T1000 (cell line): ENCODE data around the gene HBG2.

Source experiments
- DNase-seq: peaks from one replicate; lab custom pipeline; 2025; ENCODE audit warnings: mixed read lengths; lab: John Stamatoyannopoulos, UW

Gene HBG2

GRCh38 chr11:5229796-5230195 lies 24.8 kb downstream of the HBG2 start:
- DNase-seq: no peak

- DNase-seq: no peak
Observed at GRCh38 chr11:5229356-5229755, 25.2 kb downstream of the HBG2 start.

- DNase-seq: no peak
Observed at GRCh38 chr11:5228124-5228523, 26.5 kb downstream of the HBG2 start.

GRCh38 chr11:5227681-5228080 lies 26.9 kb downstream of the HBG2 start:
- no peak for DNase-seq

- DNase-seq: no peak
Observed at GRCh38 chr11:5226732-5227310, 27.8 kb downstream of the HBG2 start, which contains the start of gene HBB. HBB (minus strand) TSS chr11:5227071; CDS start chr11:5227021, 50 bp downstream.

- no peak for DNase-seq
Observed at GRCh38 chr11:5225480-5225871, 29.1 kb downstream of the HBG2 start.

GRCh38 chr11:5224538-5225479 lies 29.8 kb downstream of the HBG2 start:
- no peak for DNase-seq

GRCh38 chr11:5223686-5224085 lies 30.9 kb downstream of the HBG2 start:
- DNase-seq: no peak

- no peak for DNase-seq
Observed at GRCh38 chr11:5223146-5223545, 31.4 kb downstream of the HBG2 start.

- DNase-seq: no peak
Observed at GRCh38 chr11:5210376-5210885, 44.1 kb downstream of the HBG2 start.

- no peak for DNase-seq
Observed at GRCh38 chr11:5204787-5205186, 49.8 kb downstream of the HBG2 start.

- DNase-seq: no peak
Observed at GRCh38 chr11:5203366-5203765, 51.2 kb downstream of the HBG2 start.
